Vagina (tissue), 2 donors: ENCODE data around the gene TLCD4. TPM values are rescaled to one million over a fixed set of nuclear protein-coding genes. Genes with fewer than 3 reads are reported as not detected.

Experiments
- DNase-seq, 2 donors: peaks; one replicate each; pipeline ENCODE4 v3.0.0-alpha.2; 2017; ENCODE audit errors: extremely low spot score in 2 of 2
- H3K27ac ChIP-seq: fragments of 200-600 bp; sonication (generic); one replicate; pipeline ENCODE4 v1.5.1; 2019
- H3K27me3 ChIP-seq: fragments of 200-600 bp; sonication (generic); one replicate; pipeline ENCODE4 v1.5.1; 2019
- H3K36me3 ChIP-seq, 2 donors: fragments of 200-600 bp; sonication (generic); one replicate each; pipeline ENCODE4 v1.5.1; 2017 to 2019
- H3K4me1 ChIP-seq: fragments of 200-600 bp; sonication (generic); one replicate; pipeline ENCODE4 v1.5.1; 2019
- H3K4me3 ChIP-seq, 2 donors: fragments of 200-600 bp; sonication (generic); 1 replicate in 1 of 2; 2 replicates in 1 of 2; pipeline ENCODE4 v1.5.1; 2016 to 2019
- H3K9me3 ChIP-seq: fragments of 200-600 bp; sonication (generic); one replicate; pipeline ENCODE4 v1.5.1; 2019
- CTCF ChIP-seq, 3 experiments: fragments of 450-650 bp in 2 of 3; fragments of 200-600 bp in 1 of 3; sonication (generic) in 1 of 3; IDR thresholded peaks; one replicate each; pipeline ENCODE4 v1.5.1; 2017 to 2019; ENCODE audit warnings: antibody characterized with exemption in 3 of 3, mild to moderate bottlenecking in 2 of 3, moderate library complexity in 2 of 3
- POLR2A ChIP-seq, 2 donors: fragments of 450-650 bp; IDR thresholded peaks; one replicate each; pipeline ENCODE4 v1.6.1; 2017; ENCODE audit warnings: antibody characterized with exemption in 2 of 2, mild to moderate bottlenecking in 2 of 2, moderate library complexity in 2 of 2
- POLR2AphosphoS5 ChIP-seq, 2 donors: sonication (generic); formaldehyde crosslinking; IDR thresholded peaks; one replicate each; pipeline ENCODE4 v1.9.0; 2017; ENCODE audit warnings: antibody characterized with exemption in 2 of 2, mild to moderate bottlenecking in 2 of 2, low read depth in 1 of 2; ENCODE audit not compliant: insufficient read depth in 1 of 2
- intact Hi-C: fragments of 100-400 bp; cut with DNase I; formaldehyde crosslinking; loops from one replicate; pipeline ENCODE4 v1.15.1; 2023
- total RNA-seq: library from RNA; depleted of rRNA; stranded (reverse); fragments of >200 nt; gene quantifications from one replicate; pipeline ENCODE4 v1.2.3, GENCODE V29; 2016

Gene TLCD4
- total RNA-seq, 1 donor from 2014 or later: 4.4 TPM

GRCh38 chr1:95071539-95071938 lies 45.6 kb upstream of the TLCD4 start:
- H3K27me3 ChIP-seq: no peaks in the 10 kb centered on the region
- TF ChIP-seq POLR2AphosphoS5 (IDR thresholded peaks at IDR 0.05; ENCODE audit: insufficient read depth in 1 of 2, low read depth in 1 of 2): no peak
- TF ChIP-seq POLR2A (IDR thresholded peaks at IDR 0.05): no peak
- no peak for TF ChIP-seq CTCF (IDR thresholded peaks at IDR 0.05)
- H3K36me3 ChIP-seq: no peaks in the 10 kb centered on the region
- no peak overlapping the region for H3K27ac ChIP-seq
- H3K4me3 ChIP-seq: peak overlapping the region; percentile 46 to 75
- H3K9me3 ChIP-seq: no peaks in the 10 kb centered on the region
- no peak for DNase-seq
- intact Hi-C loops: loop anchor here (5.0 kb wide), 1 partner anchor 161 kb away; the partner anchor contains the start of gene RWDD3
- peaks cover 11% of the 10 kb centered on the region for H3K4me1 ChIP-seq

GRCh38 chr1:95072117-95072516 lies 45.0 kb upstream of the TLCD4 start:
- H3K4me3 ChIP-seq: peak overlapping the region; percentile 46 to 75
- no peaks in the 10 kb centered on the region for H3K27me3 ChIP-seq
- peak overlapping the region; percentile 89 for H3K27ac ChIP-seq
- H3K4me1 ChIP-seq: peaks cover 11% of the 10 kb centered on the region
- intact Hi-C loops: loop anchor here (5.0 kb wide), 1 partner anchor 160 kb away; the partner anchor contains the start of gene RWDD3
- H3K36me3 ChIP-seq: no peaks in the 10 kb centered on the region
- H3K9me3 ChIP-seq: no peaks in the 10 kb centered on the region
- no peak for DNase-seq
- TF ChIP-seq CTCF (IDR thresholded peaks at IDR 0.05): no peak
- TF ChIP-seq POLR2A (IDR thresholded peaks at IDR 0.05): no peak
- TF ChIP-seq POLR2AphosphoS5 (IDR thresholded peaks at IDR 0.05; ENCODE audit: insufficient read depth in 1 of 2, low read depth in 1 of 2): no peak

- no peaks in the 10 kb centered on the region for H3K27me3 ChIP-seq
- TF ChIP-seq POLR2A (IDR thresholded peaks at IDR 0.05) (peak in 1 of 2 donors; percentile 73), POLR2AphosphoS5 (IDR thresholded peaks at IDR 0.05; ENCODE audit: insufficient read depth in 1 of 2, low read depth in 1 of 2) (peak; percentile 94 to 96), CTCF (IDR thresholded peaks at IDR 0.05) (no peak)
- peak in 1 of 2 donors; percentile 95 for DNase-seq
- peak within 1 kb of the TSS; percentile 46 to 75 for H3K4me3 ChIP-seq
- no peaks in the 10 kb centered on the region for H3K36me3 ChIP-seq
- H3K27ac ChIP-seq: peak within 1 kb of the TSS; percentile 89
- H3K9me3 ChIP-seq: no peaks in the 10 kb centered on the region
- peaks cover 11% of the 10 kb centered on the region for H3K4me1 ChIP-seq
- intact Hi-C loops: loop anchor here (5.0 kb wide), 1 partner anchor 160 kb away; the partner anchor contains the start of gene RWDD3
These were observed 44.4 kb upstream of the TLCD4 start, which contains the start of gene ALG14 for GRCh38 chr1:95072532-95073419. TSS of gene ALG14 (minus strand) at chr1:95072951. CDS start at chr1:95072898, 53 bp downstream.

GRCh38 chr1:95073446-95073845 lies 43.7 kb upstream of the TLCD4 start:
- Histone ChIP-seq H3K27ac (peak overlapping the region; percentile 89), H3K27me3 (no peaks in the 10 kb centered on the region), H3K9me3 (no peaks in the 10 kb centered on the region), H3K4me3 (peak overlapping the region; percentile 46 to 75), H3K4me1 (peaks cover 11% of the 10 kb centered on the region), H3K36me3 (no peaks in the 10 kb centered on the region)
- intact Hi-C loops: loop anchor here (5.0 kb wide), 1 partner anchor 159 kb away; the partner anchor contains the start of gene RWDD3
- TF ChIP-seq CTCF (IDR thresholded peaks at IDR 0.05) (no peak), POLR2AphosphoS5 (IDR thresholded peaks at IDR 0.05; ENCODE audit: insufficient read depth in 1 of 2, low read depth in 1 of 2) (no peak), POLR2A (IDR thresholded peaks at IDR 0.05) (no peak)
- no peak for DNase-seq
